ENCODE data around the gene HOMER2.
A peak's percentile ranks its signal among the peaks of the same experiment; 100 is the strongest.

The HOMER2 gene

DNA sequence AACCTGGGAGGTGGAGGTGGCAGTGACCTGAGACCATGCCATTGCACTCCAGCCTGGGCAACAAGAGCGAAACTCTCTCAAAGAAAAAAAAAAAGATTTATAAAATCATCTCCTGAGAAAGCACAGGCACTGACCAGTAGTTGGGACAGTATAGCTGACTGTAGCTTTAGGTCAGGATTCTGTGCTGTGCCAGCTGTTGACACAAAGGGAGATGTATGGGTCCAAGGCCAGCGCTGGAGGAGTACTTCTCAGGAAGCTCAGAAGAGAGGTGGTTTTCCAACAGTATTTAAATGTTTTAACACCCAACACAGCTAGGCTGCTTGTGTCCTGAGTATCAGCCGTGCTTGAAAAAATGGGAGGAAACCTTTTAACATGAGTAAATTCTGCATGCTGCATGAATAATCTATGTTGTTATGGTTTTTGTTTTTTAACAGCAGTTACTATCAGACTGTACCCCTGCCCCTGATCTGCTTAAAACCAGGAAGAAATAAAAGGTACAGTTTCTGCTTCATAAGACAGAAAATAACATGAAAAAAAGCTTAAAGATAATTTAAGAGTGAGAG lies 40.0 kb upstream of the HOMER2 start:
- no peak for ATAC-seq
- TF ChIP-seq ZNF8 (CRISPR knock-in tag; IDR thresholded peaks at IDR 0.05) (no peak), ZFP30 (CRISPR knock-in tag; IDR thresholded peaks at IDR 0.05) (no peak), CSDC2 (CRISPR knock-in tag; IDR thresholded peaks at IDR 0.05) (no peak), ZNF70 (CRISPR knock-in tag; IDR thresholded peaks at IDR 0.05) (no peak), ZC3H10 (CRISPR knock-in tag; IDR thresholded peaks at IDR 0.05) (no peak), ESRRG (CRISPR knock-in tag; IDR thresholded peaks at IDR 0.05) (no peak), BACH2 (CRISPR knock-in tag; IDR thresholded peaks at IDR 0.05; ENCODE audit: borderline replicate concordance) (no peak), TOX (CRISPR knock-in tag; IDR thresholded peaks at IDR 0.05; ENCODE audit: borderline replicate concordance) (no peak), TSHZ2 (CRISPR knock-in tag; IDR thresholded peaks at IDR 0.05) (no peak), ZFP3 (CRISPR knock-in tag; IDR thresholded peaks at IDR 0.05) (no peak), ARNTL (CRISPR knock-in tag; IDR thresholded peaks at IDR 0.05; ENCODE audit: borderline replicate concordance, low read depth) (no peak), ISL1 (CRISPR knock-in tag; IDR thresholded peaks at IDR 0.05) (no peak), TCF4 (CRISPR knock-in tag; IDR thresholded peaks at IDR 0.05; ENCODE audit: borderline replicate concordance) (no peak), RARB (CRISPR knock-in tag; IDR thresholded peaks at IDR 0.05) (no peak)
- TF ChIP-seq, protein P1, sequence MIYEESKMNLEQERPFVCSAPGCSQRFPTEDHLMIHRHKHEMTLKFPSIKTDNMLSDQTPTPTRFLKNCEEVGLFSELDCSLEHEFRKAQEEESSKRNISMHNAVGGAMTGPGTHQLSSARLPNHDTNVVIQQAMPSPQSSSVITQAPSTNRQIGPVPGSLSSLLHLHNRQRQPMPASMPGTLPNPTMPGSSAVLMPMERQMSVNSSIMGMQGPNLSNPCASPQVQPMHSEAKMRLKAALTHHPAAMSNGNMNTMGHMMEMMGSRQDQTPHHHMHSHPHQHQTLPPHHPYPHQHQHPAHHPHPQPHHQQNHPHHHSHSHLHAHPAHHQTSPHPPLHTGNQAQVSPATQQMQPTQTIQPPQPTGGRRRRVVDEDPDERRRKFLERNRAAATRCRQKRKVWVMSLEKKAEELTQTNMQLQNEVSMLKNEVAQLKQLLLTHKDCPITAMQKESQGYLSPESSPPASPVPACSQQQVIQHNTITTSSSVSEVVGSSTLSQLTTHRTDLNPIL (CRISPR knock-in tag; IDR thresholded peaks at IDR 0.05; ENCODE audit: low read depth) = no peak
- TF ChIP-seq, protein P2, sequence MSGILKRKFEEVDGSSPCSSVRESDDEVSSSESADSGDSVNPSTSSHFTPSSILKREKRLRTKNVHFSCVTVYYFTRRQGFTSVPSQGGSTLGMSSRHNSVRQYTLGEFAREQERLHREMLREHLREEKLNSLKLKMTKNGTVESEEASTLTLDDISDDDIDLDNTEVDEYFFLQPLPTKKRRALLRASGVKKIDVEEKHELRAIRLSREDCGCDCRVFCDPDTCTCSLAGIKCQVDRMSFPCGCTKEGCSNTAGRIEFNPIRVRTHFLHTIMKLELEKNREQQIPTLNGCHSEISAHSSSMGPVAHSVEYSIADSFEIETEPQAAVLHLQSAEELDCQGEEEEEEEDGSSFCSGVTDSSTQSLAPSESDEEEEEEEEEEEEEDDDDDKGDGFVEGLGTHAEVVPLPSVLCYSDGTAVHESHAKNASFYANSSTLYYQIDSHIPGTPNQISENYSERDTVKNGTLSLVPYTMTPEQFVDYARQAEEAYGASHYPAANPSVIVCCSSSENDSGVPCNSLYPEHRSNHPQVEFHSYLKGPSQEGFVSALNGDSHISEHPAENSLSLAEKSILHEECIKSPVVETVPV (CRISPR knock-in tag; IDR thresholded peaks at IDR 0.05) = no peak
- TF ChIP-seq, protein P3, sequence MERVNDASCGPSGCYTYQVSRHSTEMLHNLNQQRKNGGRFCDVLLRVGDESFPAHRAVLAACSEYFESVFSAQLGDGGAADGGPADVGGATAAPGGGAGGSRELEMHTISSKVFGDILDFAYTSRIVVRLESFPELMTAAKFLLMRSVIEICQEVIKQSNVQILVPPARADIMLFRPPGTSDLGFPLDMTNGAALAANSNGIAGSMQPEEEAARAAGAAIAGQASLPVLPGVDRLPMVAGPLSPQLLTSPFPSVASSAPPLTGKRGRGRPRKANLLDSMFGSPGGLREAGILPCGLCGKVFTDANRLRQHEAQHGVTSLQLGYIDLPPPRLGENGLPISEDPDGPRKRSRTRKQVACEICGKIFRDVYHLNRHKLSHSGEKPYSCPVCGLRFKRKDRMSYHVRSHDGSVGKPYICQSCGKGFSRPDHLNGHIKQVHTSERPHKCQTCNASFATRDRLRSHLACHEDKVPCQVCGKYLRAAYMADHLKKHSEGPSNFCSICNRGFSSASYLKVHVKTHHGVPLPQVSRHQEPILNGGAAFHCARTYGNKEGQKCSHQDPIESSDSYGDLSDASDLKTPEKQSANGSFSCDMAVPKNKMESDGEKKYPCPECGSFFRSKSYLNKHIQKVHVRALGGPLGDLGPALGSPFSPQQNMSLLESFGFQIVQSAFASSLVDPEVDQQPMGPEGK (CRISPR knock-in tag; IDR thresholded peaks at IDR 0.05; ENCODE audit: borderline replicate concordance) = no peak

DNA sequence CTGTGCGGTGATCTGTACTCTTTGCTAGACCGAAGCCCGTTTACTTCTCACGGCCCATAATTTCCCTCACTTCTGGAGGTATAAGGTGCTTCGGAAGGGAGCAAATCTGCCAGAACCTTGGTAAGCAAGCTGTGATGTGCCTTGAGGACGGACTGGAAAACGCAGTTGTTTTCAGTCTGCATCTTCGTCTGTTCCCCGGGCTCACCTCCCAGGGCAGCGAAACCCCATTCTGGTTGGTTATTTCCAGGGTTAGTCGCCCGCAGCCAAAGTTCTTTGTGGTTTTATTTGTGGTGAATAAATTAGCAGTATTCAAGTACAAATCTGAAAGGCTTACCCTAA lies 33.9 kb upstream of the HOMER2 start:
- ATAC-seq = peak; percentile 58
- TF ChIP-seq ZNF70 (CRISPR knock-in tag; IDR thresholded peaks at IDR 0.05) (no peak), ZFP30 (CRISPR knock-in tag; IDR thresholded peaks at IDR 0.05) (no peak), GLIS3 (CRISPR knock-in tag; IDR thresholded peaks at IDR 0.05) (no peak), TCF4 (CRISPR knock-in tag; IDR thresholded peaks at IDR 0.05; ENCODE audit: borderline replicate concordance) (no peak), ZC3H10 (CRISPR knock-in tag; IDR thresholded peaks at IDR 0.05) (no peak), ESRRG (CRISPR knock-in tag; IDR thresholded peaks at IDR 0.05) (no peak), RARB (CRISPR knock-in tag; IDR thresholded peaks at IDR 0.05) (no peak), PPARA (CRISPR knock-in tag; IDR thresholded peaks at IDR 0.05; ENCODE audit: borderline replicate concordance) (no peak), ISL1 (CRISPR knock-in tag; IDR thresholded peaks at IDR 0.05) (no peak), TSHZ2 (CRISPR knock-in tag; IDR thresholded peaks at IDR 0.05) (no peak), ZFP3 (CRISPR knock-in tag; IDR thresholded peaks at IDR 0.05) (no peak), ARNTL (CRISPR knock-in tag; IDR thresholded peaks at IDR 0.05; ENCODE audit: borderline replicate concordance, low read depth) (no peak), BACH2 (CRISPR knock-in tag; IDR thresholded peaks at IDR 0.05; ENCODE audit: borderline replicate concordance) (no peak), ZNF8 (CRISPR knock-in tag; IDR thresholded peaks at IDR 0.05) (no peak), SNAI2 (CRISPR knock-in tag; IDR thresholded peaks at IDR 0.05) (no peak)
- TF ChIP-seq, protein P3 (CRISPR knock-in tag; IDR thresholded peaks at IDR 0.05; ENCODE audit: borderline replicate concordance) = no peak
- TF ChIP-seq, protein P4, sequence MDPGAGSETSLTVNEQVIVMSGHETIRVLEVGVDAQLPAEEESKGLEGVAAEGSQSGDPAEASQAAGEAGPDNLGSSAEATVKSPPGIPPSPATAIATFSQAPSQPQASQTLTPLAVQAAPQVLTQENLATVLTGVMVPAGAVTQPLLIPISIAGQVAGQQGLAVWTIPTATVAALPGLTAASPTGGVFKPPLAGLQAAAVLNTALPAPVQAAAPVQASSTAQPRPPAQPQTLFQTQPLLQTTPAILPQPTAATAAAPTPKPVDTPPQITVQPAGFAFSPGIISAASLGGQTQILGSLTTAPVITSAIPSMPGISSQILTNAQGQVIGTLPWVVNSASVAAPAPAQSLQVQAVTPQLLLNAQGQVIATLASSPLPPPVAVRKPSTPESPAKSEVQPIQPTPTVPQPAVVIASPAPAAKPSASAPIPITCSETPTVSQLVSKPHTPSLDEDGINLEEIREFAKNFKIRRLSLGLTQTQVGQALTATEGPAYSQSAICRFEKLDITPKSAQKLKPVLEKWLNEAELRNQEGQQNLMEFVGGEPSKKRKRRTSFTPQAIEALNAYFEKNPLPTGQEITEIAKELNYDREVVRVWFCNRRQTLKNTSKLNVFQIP (CRISPR knock-in tag; IDR thresholded peaks at IDR 0.05; ENCODE audit: borderline replicate concordance, low read depth) = no peak
- TF ChIP-seq, protein P2 (CRISPR knock-in tag; IDR thresholded peaks at IDR 0.05) = no peak

Measured in SK-N-SH treated with all-trans-retinoic acid at 6 μM for 48 hours (cell line).